H9 (cell line): Measurements from ENCODE around the gene GRIK4. TPM values are rescaled to one million over a fixed set of nuclear protein-coding genes. Genes with fewer than 3 reads are reported as not detected.

Source experiments
- DNase-seq: peaks from one replicate; pipeline ENCODE4 v3.0.0-alpha.2; 2017
- H2AFZ ChIP-seq: one replicate; pipeline ENCODE4 v1.6.1; 2013; ENCODE audit warnings: mild to moderate bottlenecking, low read length, control low read depth, moderate library complexity
- H2AK5ac ChIP-seq: 2 replicates; pipeline ENCODE4 v1.6.1; 2013; ENCODE audit warnings: low read length, control low read depth, mixed read lengths; ENCODE audit not compliant: insufficient read length
- H2BK120ac ChIP-seq: one replicate; pipeline ENCODE4 v1.6.1; 2013; ENCODE audit warnings: low read depth, mild to moderate bottlenecking, low read length, control low read depth, inconsistent platforms; ENCODE audit not compliant: poor library complexity, severe bottlenecking
- H2BK12ac ChIP-seq: 2 replicates; pipeline ENCODE4 v1.6.1; 2013; ENCODE audit warnings: low read length, control low read depth, mixed read lengths, low read depth; ENCODE audit not compliant: insufficient read length
- H2BK15ac ChIP-seq: 2 replicates; pipeline ENCODE4 v1.6.1; 2013; ENCODE audit warnings: low read depth, low read length, control low read depth
- H2BK20ac ChIP-seq: one replicate; pipeline ENCODE4 v1.6.1; 2013; ENCODE audit warnings: low read depth, mild to moderate bottlenecking, low read length, control low read depth, inconsistent platforms; ENCODE audit not compliant: poor library complexity, severe bottlenecking
- H2BK5ac ChIP-seq: 2 replicates; pipeline ENCODE4 v1.6.1; 2013; ENCODE audit warnings: low read length, control low read depth, mixed read lengths; ENCODE audit not compliant: insufficient read length
- H3K14ac ChIP-seq: 2 replicates; pipeline ENCODE4 v1.6.1; 2013; ENCODE audit warnings: low read length, control low read depth; ENCODE audit not compliant: insufficient read depth
- H3K18ac ChIP-seq: 2 replicates; pipeline ENCODE4 v1.6.1; 2013; ENCODE audit warnings: low read depth, mild to moderate bottlenecking, mixed read lengths, low read length, control low read depth; ENCODE audit not compliant: insufficient read length
- H3K23ac ChIP-seq: 2 replicates; pipeline ENCODE4 v1.6.1; 2013; ENCODE audit warnings: low read length, control low read depth, mixed read lengths, low read depth; ENCODE audit not compliant: insufficient read length
- H3K23me2 ChIP-seq: 2 replicates; pipeline ENCODE4 v1.6.1; 2013; ENCODE audit warnings: low read depth, mild to moderate bottlenecking, mixed read lengths, low read length, control low read depth; ENCODE audit not compliant: insufficient read length, poor library complexity, severe bottlenecking
- H3K27ac ChIP-seq: 2 replicates; pipeline ENCODE4 v1.5.1; 2013; ENCODE audit warnings: low read length, control low read depth, mixed read lengths, low read depth; ENCODE audit not compliant: insufficient read length
- H3K27me3 ChIP-seq: 2 replicates; pipeline ENCODE4 v1.6.1; 2013; ENCODE audit warnings: low read length, control low read depth, inconsistent platforms; ENCODE audit not compliant: insufficient read depth
- H3K4ac ChIP-seq: 2 replicates; pipeline ENCODE4 v1.6.1; 2013; ENCODE audit warnings: low read depth, mild to moderate bottlenecking, control low read depth, inconsistent platforms, low read length, moderate library complexity
- H3K4me1 ChIP-seq: 2 replicates; pipeline ENCODE4 v1.6.1; 2013; ENCODE audit warnings: low read length, control low read depth, inconsistent platforms; ENCODE audit not compliant: insufficient read depth
- H3K4me2 ChIP-seq: 2 replicates; pipeline ENCODE4 v1.6.1; 2013; ENCODE audit warnings: low read length, control low read depth, mixed read lengths; ENCODE audit not compliant: insufficient read length, insufficient read depth
- H3K56ac ChIP-seq: 2 replicates; pipeline ENCODE4 v1.6.1; 2013; ENCODE audit warnings: low read depth, mild to moderate bottlenecking, mixed read lengths, low read length, control low read depth; ENCODE audit not compliant: insufficient read length
- H3K79me1 ChIP-seq: 2 replicates; pipeline ENCODE4 v1.6.1; 2013; ENCODE audit warnings: low read depth, mild to moderate bottlenecking, moderate library complexity, low read length, control low read depth, inconsistent platforms; ENCODE audit not compliant: insufficient read depth, poor library complexity, severe bottlenecking
- H3K79me2 ChIP-seq: 2 replicates; pipeline ENCODE4 v1.6.1; 2013; ENCODE audit warnings: low read length, control low read depth, inconsistent platforms; ENCODE audit not compliant: insufficient read depth
- H3K9ac ChIP-seq: 2 replicates; pipeline ENCODE4 v1.6.1; 2013; ENCODE audit warnings: low read length, control low read depth, mixed read lengths; ENCODE audit not compliant: insufficient read length; ENCODE audit errors: extremely low read depth
- H3K9me3 ChIP-seq: one replicate; pipeline ENCODE4 v1.6.1; 2013; ENCODE audit warnings: low read depth, low read length, inconsistent platforms; ENCODE audit not compliant: control insufficient read depth
- H3T11ph ChIP-seq: one replicate; pipeline ENCODE4 v1.6.1; 2013; ENCODE audit warnings: mild to moderate bottlenecking, low read length, control low read depth, inconsistent platforms
- H4K20me1 ChIP-seq: one replicate; pipeline ENCODE4 v1.6.1; 2013; ENCODE audit not compliant: control insufficient read depth, insufficient read length, insufficient read depth
- H4K5ac ChIP-seq: 2 replicates; pipeline ENCODE4 v1.6.1; 2013; ENCODE audit warnings: low read depth, mild to moderate bottlenecking, mixed read lengths, low read length, control low read depth; ENCODE audit not compliant: insufficient read length
- H4K8ac ChIP-seq: replicated peaks from 2 replicates; pipeline ENCODE4 v1.6.1; 2013; ENCODE audit warnings: low read length, control low read depth, mixed read lengths, low read depth; ENCODE audit not compliant: insufficient read length
- H4K91ac ChIP-seq: 2 replicates; pipeline ENCODE4 v1.6.1; 2013; ENCODE audit warnings: low read depth, mild to moderate bottlenecking, moderate library complexity, mixed read lengths, low read length, control low read depth; ENCODE audit not compliant: insufficient read length
- H3K27ac Mint-ChIP-seq, 3 experiments: 2 replicates in 2 of 3; 3 replicates in 1 of 3; pipeline ENCODE4 v1.8.0; 2020 to 2021; ENCODE audit warnings: mixed read lengths in 3 of 3, mild to moderate bottlenecking in 1 of 3, moderate library complexity in 1 of 3
- H3K27me3 Mint-ChIP-seq: 2 replicates; pipeline ENCODE4 v1.8.0; 2021; ENCODE audit warnings: low read depth, mild to moderate bottlenecking, moderate library complexity, mixed read lengths
- H3K36me3 Mint-ChIP-seq, 3 experiments: 2 replicates in 2 of 3; 3 replicates in 1 of 3; pipeline ENCODE4 v1.8.0; 2020 to 2021; ENCODE audit warnings: low read depth in 3 of 3, mixed read lengths in 3 of 3; ENCODE audit not compliant: insufficient read depth in 1 of 3
- H3K4me1 Mint-ChIP-seq, 2 experiments: 2 replicates each; pipeline ENCODE4 v1.8.0; 2020; ENCODE audit warnings: mixed read lengths in 2 of 2
- H3K4me3 Mint-ChIP-seq, 2 experiments: 2 replicates in 1 of 2; 3 replicates in 1 of 2; pipeline ENCODE4 v1.8.0; 2020 to 2021; ENCODE audit warnings: mild to moderate bottlenecking in 2 of 2, mixed read lengths in 2 of 2, moderate library complexity in 1 of 2
- H3K9me3 Mint-ChIP-seq, 2 experiments: 2 replicates in 1 of 2; 3 replicates in 1 of 2; pipeline ENCODE4 v1.8.0; 2020; ENCODE audit warnings: mild to moderate bottlenecking in 2 of 2, mixed read lengths in 2 of 2, moderate library complexity in 1 of 2
- WGBS: extraction: QIAGEN DNeasy Blood & Tissue Kit; methylation state at CpG from one replicate; pipeline ENCODE4 v1.1.7; 2013; ENCODE audit warnings: missing lambda C conversion rate, low lambda C conversion rate, mixed read lengths; ENCODE audit not compliant: insufficient read length; ENCODE audit errors: extremely low coverage; 5-methylcytosine and 5-hydroxymethylcytosine counted together
- total RNA-seq: library from RNA; stranded (reverse); gene quantifications from 2 replicates; pipeline ENCODE4 v1.2.1, GENCODE V29; 2021
- TF ChIP-seq, protein P1 (sequence below): fragments of 200-600 bp; sonication (generic); conservative IDR thresholded peaks from 3 replicates; pipeline ENCODE4 v1.8.0; 2021; ENCODE audit warnings: antibody characterized with exemption, mild to moderate bottlenecking

Gene GRIK4
- total RNA-seq, 1 experiment from 2014 or later, result 2.3 TPM

DNA sequence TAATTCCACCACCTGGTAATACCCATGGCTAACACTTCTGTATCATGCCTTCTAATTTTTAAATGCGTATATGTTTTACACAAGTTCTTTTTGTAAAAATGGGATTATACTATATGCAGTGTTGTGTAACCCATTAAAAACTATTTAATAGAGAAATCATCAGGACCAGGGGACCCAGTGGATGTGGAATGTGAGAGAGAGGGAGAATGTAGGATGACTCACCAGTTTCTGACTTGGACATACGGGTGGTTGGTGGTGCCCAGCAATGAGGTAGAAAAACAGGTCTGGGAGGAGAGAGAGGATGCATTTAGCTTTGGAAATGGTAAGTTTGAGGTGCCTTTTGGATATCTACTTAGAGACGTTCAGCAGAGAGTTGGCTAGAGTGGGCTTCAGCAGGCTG is 400.4 kb downstream of the GRIK4 start:
- Histone ChIP-seq H4K91ac (no peak overlapping the region), H3K23ac (no peak overlapping the region), H2BK15ac (no peak overlapping the region), H2BK5ac (no peak overlapping the region), H4K20me1 (no peaks in the 10 kb centered on the region), H3K56ac (no peak overlapping the region), H3K4ac (no peak overlapping the region), H3T11ph (no peak overlapping the region), H3K23me2 (no peaks in the 10 kb centered on the region), H3K27ac (no peak overlapping the region), H3K4me1 (no peaks in the 10 kb centered on the region), H3K79me1 (no peaks in the 10 kb centered on the region), H3K9me3 (no peaks in the 10 kb centered on the region), H3K4me2 (no peak overlapping the region), H3K27me3 (no peaks in the 10 kb centered on the region), H2BK12ac (no peak overlapping the region), H3K18ac (no peak overlapping the region), H3K79me2 (no peaks in the 10 kb centered on the region), H2AFZ (no peak overlapping the region), H4K8ac (no peak overlapping the region), H4K5ac (no peak overlapping the region), H3K9ac (no peak overlapping the region), H2BK20ac (no peak overlapping the region), H2AK5ac (no peak overlapping the region), H2BK120ac (no peak overlapping the region), H3K14ac (no peak overlapping the region)
- Mint-ChIP-seq H3K36me3 (no peaks in the 10 kb centered on the region; a peak in 1 of 7 replicates), H3K4me3 (no peak overlapping the region), H3K27me3 (peaks cover 3% of the 10 kb centered on the region), H3K4me1 (peaks cover 8 to 9% of the 10 kb centered on the region in 2 experiments), H3K27ac (no peak overlapping the region), H3K9me3 (no peaks in the 10 kb centered on the region; a peak in 1 of 5 replicates)
- WGBS, result no CpG with 5 or more reads among the region's 3 CpGs
- no peak for DNase-seq
- TF ChIP-seq, protein P1, sequence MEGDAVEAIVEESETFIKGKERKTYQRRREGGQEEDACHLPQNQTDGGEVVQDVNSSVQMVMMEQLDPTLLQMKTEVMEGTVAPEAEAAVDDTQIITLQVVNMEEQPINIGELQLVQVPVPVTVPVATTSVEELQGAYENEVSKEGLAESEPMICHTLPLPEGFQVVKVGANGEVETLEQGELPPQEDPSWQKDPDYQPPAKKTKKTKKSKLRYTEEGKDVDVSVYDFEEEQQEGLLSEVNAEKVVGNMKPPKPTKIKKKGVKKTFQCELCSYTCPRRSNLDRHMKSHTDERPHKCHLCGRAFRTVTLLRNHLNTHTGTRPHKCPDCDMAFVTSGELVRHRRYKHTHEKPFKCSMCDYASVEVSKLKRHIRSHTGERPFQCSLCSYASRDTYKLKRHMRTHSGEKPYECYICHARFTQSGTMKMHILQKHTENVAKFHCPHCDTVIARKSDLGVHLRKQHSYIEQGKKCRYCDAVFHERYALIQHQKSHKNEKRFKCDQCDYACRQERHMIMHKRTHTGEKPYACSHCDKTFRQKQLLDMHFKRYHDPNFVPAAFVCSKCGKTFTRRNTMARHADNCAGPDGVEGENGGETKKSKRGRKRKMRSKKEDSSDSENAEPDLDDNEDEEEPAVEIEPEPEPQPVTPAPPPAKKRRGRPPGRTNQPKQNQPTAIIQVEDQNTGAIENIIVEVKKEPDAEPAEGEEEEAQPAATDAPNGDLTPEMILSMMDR, result no peak
